CD14-positive monocyte (primary cell): ENCODE data around the gene EFCAB13. TPM values are rescaled to one million over a fixed set of nuclear protein-coding genes. Genes with fewer than 3 reads are reported as not detected.

Experiments used
- DNase-seq, 3 donors: peaks; one replicate each; pipeline ENCODE4 v3.0.0-alpha.2; 2011 to 2022
- H2AFZ ChIP-seq: 2 replicates; pipeline ENCODE4 v1.6.0; 2012; ENCODE audit warnings: mild to moderate bottlenecking, low read depth, low read length, inconsistent platforms; ENCODE audit not compliant: insufficient read depth, poor library complexity, severe bottlenecking
- H3K27ac ChIP-seq, 2 donors: 1 replicate in 1 of 2; 2 replicates in 1 of 2; pipeline ENCODE4 v1.5.1; 2012 to 2013; ENCODE audit warnings: low read length in 2 of 2, control low read depth in 1 of 2, inconsistent platforms in 1 of 2, low read depth in 1 of 2, mild to moderate bottlenecking in 1 of 2
- H3K27me3 ChIP-seq, 2 donors: one replicate each; pipeline versions ENCODE4 v1.6.0 to v1.6.1; 2011 to 2013; ENCODE audit warnings: low read length in 2 of 2; ENCODE audit not compliant: control insufficient read depth in 2 of 2, insufficient read depth in 2 of 2
- H3K36me3 ChIP-seq, 2 donors: replicated peaks in 1 of 2; 1 replicate in 1 of 2; 2 replicates in 1 of 2; pipeline versions ENCODE4 v1.5.1 to v1.6.1; 2012 to 2013; ENCODE audit warnings: low read length in 2 of 2, control low read depth in 1 of 2, inconsistent platforms in 1 of 2, mild to moderate bottlenecking in 1 of 2; ENCODE audit not compliant: insufficient read depth in 2 of 2, control insufficient read depth in 1 of 2
- H3K4me1 ChIP-seq, 2 donors: 1 replicate in 1 of 2; 2 replicates in 1 of 2; pipeline versions ENCODE4 v1.5.1 to v1.6.1; 2012 to 2013; ENCODE audit warnings: low read length in 2 of 2, control low read depth in 1 of 2, inconsistent platforms in 1 of 2, mild to moderate bottlenecking in 1 of 2, moderate library complexity in 1 of 2; ENCODE audit not compliant: insufficient read depth in 2 of 2, control insufficient read depth in 1 of 2
- H3K4me2 ChIP-seq: replicated peaks from 2 replicates; pipeline ENCODE3; 2012; ENCODE audit warnings: low read length, moderate library complexity, mild to moderate bottlenecking; ENCODE audit not compliant: poor library complexity, severe bottlenecking; ENCODE audit errors: extremely low read depth
- H3K4me3 ChIP-seq, 3 experiments: fragments of 200-600 bp in 1 of 3; sonication (generic) in 1 of 3; replicated peaks in 1 of 3; 1 replicate in 2 of 3; 2 replicates in 1 of 3; pipeline ENCODE4 v1.5.1; 2011 to 2013; ENCODE audit warnings: low read length in 3 of 3, mild to moderate bottlenecking in 3 of 3, control low read depth in 2 of 3, low read depth in 2 of 3, inconsistent platforms in 1 of 3, moderate library complexity in 1 of 3
- H3K79me2 ChIP-seq: 2 replicates; pipeline ENCODE4 v1.6.0; 2012; ENCODE audit warnings: mild to moderate bottlenecking, control low read depth, inconsistent platforms, low read length, moderate library complexity; ENCODE audit not compliant: insufficient read depth
- H3K9ac ChIP-seq: 2 replicates; pipeline ENCODE4 v1.6.0; 2017; ENCODE audit warnings: low read length, mild to moderate bottlenecking; ENCODE audit not compliant: insufficient read depth, poor library complexity, severe bottlenecking
- H3K9me3 ChIP-seq, 2 donors: replicated peaks in 1 of 2; 1 replicate in 1 of 2; 2 replicates in 1 of 2; pipeline versions ENCODE4 v1.5.1 to v1.6.1; 2012 to 2013; ENCODE audit warnings: low read length in 2 of 2, control low read depth in 1 of 2; ENCODE audit not compliant: control insufficient read depth in 1 of 2, insufficient read depth in 1 of 2
- H4K20me1 ChIP-seq: 2 replicates; pipeline ENCODE4 v1.6.0; 2012; ENCODE audit warnings: mild to moderate bottlenecking, low read length, control low read depth, moderate library complexity; ENCODE audit not compliant: insufficient read depth
- H3K27ac Mint-ChIP-seq, 7 donors: one replicate each; pipeline ENCODE4 v1.8.0; 2020; ENCODE audit warnings: mild to moderate bottlenecking in 7 of 7, mixed read lengths in 7 of 7, moderate library complexity in 6 of 7, inconsistent platforms in 2 of 7
- H3K27me3 Mint-ChIP-seq, 3 donors: one replicate each; pipeline ENCODE4 v1.8.0; 2021 to 2022; ENCODE audit warnings: low read depth in 3 of 3, mild to moderate bottlenecking in 3 of 3, mixed read lengths in 3 of 3, moderate library complexity in 3 of 3, inconsistent platforms in 1 of 3
- H3K36me3 Mint-ChIP-seq, 2 donors: one replicate each; pipeline ENCODE4 v1.8.0; 2020; ENCODE audit warnings: mixed read lengths in 2 of 2, inconsistent platforms in 1 of 2, mild to moderate bottlenecking in 1 of 2
- H3K4me1 Mint-ChIP-seq: one replicate; pipeline ENCODE4 v1.8.0; 2020; ENCODE audit warnings: mild to moderate bottlenecking, mixed read lengths
- H3K4me3 Mint-ChIP-seq, 2 donors: one replicate each; pipeline ENCODE4 v1.8.0; 2020; ENCODE audit warnings: mild to moderate bottlenecking in 2 of 2, mixed read lengths in 2 of 2, moderate library complexity in 1 of 2
- H3K9me3 Mint-ChIP-seq, 7 donors: one replicate each; pipeline ENCODE4 v1.8.0; 2020 to 2022; ENCODE audit warnings: mixed read lengths in 7 of 7, mild to moderate bottlenecking in 6 of 7, moderate library complexity in 6 of 7, inconsistent platforms in 2 of 7
- WGBS: methylation state at CpG from one replicate; pipeline ENCODE4 v1.1.5; 2013; ENCODE audit warnings: missing lambda C conversion rate; ENCODE audit not compliant: insufficient coverage; 5-methylcytosine and 5-hydroxymethylcytosine counted together
- intact Hi-C, 2 donors: fragments of 100-400 bp; cut with micrococcal nuclease; formaldehyde crosslinking; loops; one replicate each; pipeline versions ENCODE4 v1.15.0 to v1.15.1; 2023
- polyA plus RNA-seq, 3 donors: library from polyadenylated mRNA; depleted of rRNA in 1 of 3; unstranded in 2 of 3; stranded (reverse) in 1 of 3; fragments of 300-500 nt in 2 of 3; fragments of >200 nt in 1 of 3; fragmentation: Illumina TruSeq in 2 of 3; gene quantifications; 1 replicate in 2 of 3; 2 replicates in 1 of 3; pipeline ENCODE4 v1.2.3, GENCODE V29; 2012 to 2021
- TF ChIP-seq, protein P1 (sequence below): fragments of 200-600 bp; IDR thresholded peaks from one replicate; pipeline ENCODE4 v1.8.0; 2022; ENCODE audit warnings: antibody characterized with exemption, mild to moderate bottlenecking

The EFCAB13 gene
- polyA plus RNA-seq, 3 donors = 1.0 to 5.7 (median 3.5) TPM

DNA sequence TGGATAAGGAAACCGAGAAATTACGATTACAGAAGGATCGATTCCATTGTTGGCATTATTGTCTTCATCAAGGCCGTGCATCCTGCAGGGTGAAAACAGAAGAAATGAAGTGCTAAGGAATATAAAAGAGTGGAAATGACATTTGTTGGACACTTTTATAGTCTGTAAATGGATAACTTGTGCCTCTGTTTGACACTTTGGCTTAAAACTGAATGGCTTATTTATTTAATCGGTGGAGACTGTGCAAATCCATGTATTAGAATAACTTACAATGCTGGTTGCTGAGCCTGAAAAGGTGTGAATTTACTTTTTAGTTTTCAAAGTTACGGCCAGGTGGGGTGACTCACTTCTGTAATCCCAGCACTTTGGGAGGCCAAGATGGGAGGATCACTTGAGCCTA is 38.8 kb upstream of the EFCAB13 start:
- intact Hi-C loops = no loop called here
- peaks cover 0 to 2% (median 1%) of the 10 kb centered on the region in 3 donors for H3K27me3 Mint-ChIP-seq
- no peak overlapping the region for H3K27ac ChIP-seq
- no peak overlapping the region for H3K4me3 Mint-ChIP-seq
- peaks cover 0 to 3% (median 0%) of the 10 kb centered on the region in 7 donors for H3K9me3 Mint-ChIP-seq
- no peak overlapping the region for H3K27ac Mint-ChIP-seq
- no peaks in the 10 kb centered on the region for H3K27me3 ChIP-seq
- H3K9ac ChIP-seq = no peak overlapping the region
- peaks cover 0 to 1% of the 10 kb centered on the region in 2 donors for H3K36me3 Mint-ChIP-seq
- 96% methylated on average over 5 of the region's 6 CpGs for WGBS
- TF ChIP-seq, protein P1, sequence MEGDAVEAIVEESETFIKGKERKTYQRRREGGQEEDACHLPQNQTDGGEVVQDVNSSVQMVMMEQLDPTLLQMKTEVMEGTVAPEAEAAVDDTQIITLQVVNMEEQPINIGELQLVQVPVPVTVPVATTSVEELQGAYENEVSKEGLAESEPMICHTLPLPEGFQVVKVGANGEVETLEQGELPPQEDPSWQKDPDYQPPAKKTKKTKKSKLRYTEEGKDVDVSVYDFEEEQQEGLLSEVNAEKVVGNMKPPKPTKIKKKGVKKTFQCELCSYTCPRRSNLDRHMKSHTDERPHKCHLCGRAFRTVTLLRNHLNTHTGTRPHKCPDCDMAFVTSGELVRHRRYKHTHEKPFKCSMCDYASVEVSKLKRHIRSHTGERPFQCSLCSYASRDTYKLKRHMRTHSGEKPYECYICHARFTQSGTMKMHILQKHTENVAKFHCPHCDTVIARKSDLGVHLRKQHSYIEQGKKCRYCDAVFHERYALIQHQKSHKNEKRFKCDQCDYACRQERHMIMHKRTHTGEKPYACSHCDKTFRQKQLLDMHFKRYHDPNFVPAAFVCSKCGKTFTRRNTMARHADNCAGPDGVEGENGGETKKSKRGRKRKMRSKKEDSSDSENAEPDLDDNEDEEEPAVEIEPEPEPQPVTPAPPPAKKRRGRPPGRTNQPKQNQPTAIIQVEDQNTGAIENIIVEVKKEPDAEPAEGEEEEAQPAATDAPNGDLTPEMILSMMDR = no peak
- peaks cover 20% of the 10 kb centered on the region for H3K4me1 Mint-ChIP-seq
- no peak for DNase-seq
- H2AFZ ChIP-seq = no peak overlapping the region
- H3K36me3 ChIP-seq = no peaks in the 10 kb centered on the region
- H3K4me3 ChIP-seq = no peak overlapping the region
- peaks cover 16% of the 10 kb centered on the region in 2 donors for H3K4me1 ChIP-seq
- H4K20me1 ChIP-seq = no peaks in the 10 kb centered on the region
- H3K9me3 ChIP-seq = no peaks in the 10 kb centered on the region
- no peak overlapping the region for H3K4me2 ChIP-seq
- no peaks in the 10 kb centered on the region for H3K79me2 ChIP-seq

DNA sequence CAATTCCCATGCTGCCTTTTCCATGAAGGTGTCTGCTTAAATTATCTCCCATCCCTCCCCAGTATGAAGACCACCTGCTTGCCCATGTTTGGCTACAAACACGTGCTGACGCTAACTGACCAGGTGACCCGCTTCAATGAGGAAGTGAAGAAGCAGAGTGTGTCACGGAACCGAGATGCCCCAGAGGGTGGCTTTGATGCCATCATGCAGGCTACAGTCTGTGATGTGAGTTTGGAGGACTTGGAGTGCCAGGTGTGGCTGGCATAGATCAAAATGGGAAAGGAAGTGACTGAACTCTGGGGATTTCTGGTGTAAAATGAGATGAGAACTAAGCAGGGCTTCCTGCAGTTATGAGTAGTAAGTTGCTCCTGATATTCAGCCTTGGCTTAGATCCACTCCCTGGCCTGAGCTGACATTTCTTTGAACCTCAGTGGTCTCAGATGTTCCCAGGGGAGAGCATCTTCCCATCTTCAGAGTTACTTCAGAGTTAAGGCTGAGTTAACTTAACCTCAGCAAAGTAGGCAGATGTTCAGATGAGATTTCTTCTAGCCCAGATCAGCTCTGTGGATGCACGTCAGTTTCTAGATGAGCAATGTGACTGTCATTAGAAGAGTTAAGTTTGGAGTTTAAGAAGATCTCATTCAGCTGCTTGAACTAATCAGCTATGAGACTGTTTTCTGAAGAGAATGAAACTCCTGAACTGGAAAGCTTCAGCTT is 37.4 kb upstream of the EFCAB13 start:
- H4K20me1 ChIP-seq = no peaks in the 10 kb centered on the region
- H3K4me1 Mint-ChIP-seq = peaks cover 9% of the 10 kb centered on the region
- WGBS = 72% methylated on average over 5 of the region's 6 CpGs
- H3K4me3 ChIP-seq = no peak overlapping the region
- H3K4me3 Mint-ChIP-seq = peak overlapping the region in 1 of 2 donors; percentile 4
- no peaks in the 10 kb centered on the region for H3K27me3 ChIP-seq
- peaks cover 0 to 3% (median 0%) of the 10 kb centered on the region in 7 donors for H3K9me3 Mint-ChIP-seq
- H3K9me3 ChIP-seq = no peaks in the 10 kb centered on the region
- no peak overlapping the region for H3K27ac Mint-ChIP-seq
- no peak overlapping the region for H2AFZ ChIP-seq
- no peaks in the 10 kb centered on the region for H3K36me3 ChIP-seq
- DNase-seq = no peak
- no peaks in the 10 kb centered on the region for H3K36me3 Mint-ChIP-seq
- intact Hi-C loops = no loop called here
- H3K79me2 ChIP-seq = no peaks in the 10 kb centered on the region
- no peak overlapping the region for H3K9ac ChIP-seq
- H3K27ac ChIP-seq = no peak overlapping the region
- H3K27me3 Mint-ChIP-seq = peaks cover 1 to 3% (median 2%) of the 10 kb centered on the region in 3 donors
- no peak overlapping the region for H3K4me2 ChIP-seq
- peaks cover 2 to 3% of the 10 kb centered on the region in 2 donors for H3K4me1 ChIP-seq
- TF ChIP-seq, protein P1 = no peak
